Measurements from ENCODE around the gene IL4R.

The IL4R gene

GRCh38 chr16:27347930-27348685, 34.3 kb downstream of the IL4R start:
- Histone ChIP-seq H3K36me3 (ENCODE audit: insufficient read depth, low read length) (no peaks in the 10 kb centered on the region), H3K9me3 (ENCODE audit: low read length) (no peaks in the 10 kb centered on the region), H3K4me1 (ENCODE audit: insufficient read depth, low read length) (peaks cover 2% of the 10 kb centered on the region), H2AFZ (ENCODE audit: low read depth, low read length) (no peak overlapping the region), H3K27me3 (ENCODE audit: insufficient read depth, low read length) (no peaks in the 10 kb centered on the region), H3K4me3 (ENCODE audit: low read length) (no peak overlapping the region)

GRCh38 chr16:27349276-27349675, 35.5 kb downstream of the IL4R start:
- Histone ChIP-seq H3K9me3 (ENCODE audit: low read length) (no peaks in the 10 kb centered on the region), H3K4me1 (ENCODE audit: insufficient read depth, low read length) (peaks cover 2% of the 10 kb centered on the region), H2AFZ (ENCODE audit: low read depth, low read length) (no peak overlapping the region), H3K36me3 (ENCODE audit: insufficient read depth, low read length) (no peaks in the 10 kb centered on the region), H3K27me3 (ENCODE audit: insufficient read depth, low read length) (no peaks in the 10 kb centered on the region), H3K4me3 (ENCODE audit: low read length) (no peak overlapping the region)

- H3K4me1 ChIP-seq (ENCODE audit: insufficient read depth, low read length): peaks cover 2% of the 10 kb centered on the region
- H3K36me3 ChIP-seq (ENCODE audit: insufficient read depth, low read length): no peaks in the 10 kb centered on the region
- H3K4me3 ChIP-seq (ENCODE audit: low read length): no peak overlapping the region
- no peaks in the 10 kb centered on the region for H3K9me3 ChIP-seq (ENCODE audit: low read length)
- H2AFZ ChIP-seq (ENCODE audit: low read depth, low read length): no peak overlapping the region
- no peaks in the 10 kb centered on the region for H3K27me3 ChIP-seq (ENCODE audit: insufficient read depth, low read length)
Observed at GRCh38 chr16:27350006-27350405, 36.2 kb downstream of the IL4R start.

GRCh38 chr16:27351989-27352388, 38.2 kb downstream of the IL4R start:
- Histone ChIP-seq H3K27me3 (ENCODE audit: insufficient read depth, low read length) (no peaks in the 10 kb centered on the region), H2AFZ (ENCODE audit: low read depth, low read length) (no peak overlapping the region), H3K36me3 (ENCODE audit: insufficient read depth, low read length) (no peaks in the 10 kb centered on the region), H3K4me1 (ENCODE audit: insufficient read depth, low read length) (no peaks in the 10 kb centered on the region), H3K9me3 (ENCODE audit: low read length) (no peaks in the 10 kb centered on the region), H3K4me3 (ENCODE audit: low read length) (no peak overlapping the region)

- H3K27me3 ChIP-seq (ENCODE audit: insufficient read depth, low read length): no peaks in the 10 kb centered on the region
- H3K9me3 ChIP-seq (ENCODE audit: low read length): no peaks in the 10 kb centered on the region
- no peak overlapping the region for H2AFZ ChIP-seq (ENCODE audit: low read depth, low read length)
- H3K4me1 ChIP-seq (ENCODE audit: insufficient read depth, low read length): no peaks in the 10 kb centered on the region
- no peaks in the 10 kb centered on the region for H3K36me3 ChIP-seq (ENCODE audit: insufficient read depth, low read length)
- H3K4me3 ChIP-seq (ENCODE audit: low read length): no peak overlapping the region
Observed at GRCh38 chr16:27353853-27354252, 40.1 kb downstream of the IL4R start.

GRCh38 chr16:27355610-27356009, 41.8 kb downstream of the IL4R start:
- Histone ChIP-seq H2AFZ (ENCODE audit: low read depth, low read length) (no peak overlapping the region), H3K36me3 (ENCODE audit: insufficient read depth, low read length) (no peaks in the 10 kb centered on the region), H3K4me3 (ENCODE audit: low read length) (no peak overlapping the region), H3K4me1 (ENCODE audit: insufficient read depth, low read length) (no peaks in the 10 kb centered on the region), H3K27me3 (ENCODE audit: insufficient read depth, low read length) (no peaks in the 10 kb centered on the region), H3K9me3 (ENCODE audit: low read length) (no peaks in the 10 kb centered on the region)

GRCh38 chr16:27356794-27357193, 43.0 kb downstream of the IL4R start:
- Histone ChIP-seq H3K4me3 (ENCODE audit: low read length) (no peak overlapping the region), H3K36me3 (ENCODE audit: insufficient read depth, low read length) (no peaks in the 10 kb centered on the region), H3K9me3 (ENCODE audit: low read length) (no peaks in the 10 kb centered on the region), H3K4me1 (ENCODE audit: insufficient read depth, low read length) (no peaks in the 10 kb centered on the region), H3K27me3 (ENCODE audit: insufficient read depth, low read length) (no peaks in the 10 kb centered on the region), H2AFZ (ENCODE audit: low read depth, low read length) (no peak overlapping the region)

- Histone ChIP-seq H3K9me3 (ENCODE audit: low read length) (no peaks in the 10 kb centered on the region), H3K4me3 (ENCODE audit: low read length) (no peak overlapping the region), H3K4me1 (ENCODE audit: insufficient read depth, low read length) (no peaks in the 10 kb centered on the region), H3K27me3 (ENCODE audit: insufficient read depth, low read length) (no peaks in the 10 kb centered on the region), H3K36me3 (ENCODE audit: insufficient read depth, low read length) (no peaks in the 10 kb centered on the region), H2AFZ (ENCODE audit: low read depth, low read length) (no peak overlapping the region)
Observed at GRCh38 chr16:27359051-27359450, 45.3 kb downstream of the IL4R start.

GRCh38 chr16:27359615-27360014, 45.8 kb downstream of the IL4R start:
- no peaks in the 10 kb centered on the region for H3K4me1 ChIP-seq (ENCODE audit: insufficient read depth, low read length)
- no peaks in the 10 kb centered on the region for H3K27me3 ChIP-seq (ENCODE audit: insufficient read depth, low read length)
- H3K9me3 ChIP-seq (ENCODE audit: low read length): no peaks in the 10 kb centered on the region
- H3K36me3 ChIP-seq (ENCODE audit: insufficient read depth, low read length): no peaks in the 10 kb centered on the region
- no peak overlapping the region for H3K4me3 ChIP-seq (ENCODE audit: low read length)
- H2AFZ ChIP-seq (ENCODE audit: low read depth, low read length): no peak overlapping the region

- H3K4me3 ChIP-seq (ENCODE audit: low read length): no peak overlapping the region
Observed at GRCh38 chr16:27361987-27362386, 48.2 kb downstream of the IL4R start.

GRCh38 chr16:27362570-27363245, 48.9 kb downstream of the IL4R start:
- Histone ChIP-seq H3K36me3 (ENCODE audit: insufficient read depth, low read length) (no peaks in the 10 kb centered on the region), H3K27me3 (ENCODE audit: insufficient read depth, low read length) (no peaks in the 10 kb centered on the region), H3K9me3 (ENCODE audit: low read length) (no peaks in the 10 kb centered on the region), H3K4me1 (ENCODE audit: insufficient read depth, low read length) (no peaks in the 10 kb centered on the region), H2AFZ (ENCODE audit: low read depth, low read length) (no peak overlapping the region), H3K4me3 (ENCODE audit: low read length) (no peak overlapping the region)

More at GRCh38 chr16:27361987-27362386, 48.2 kb downstream of the IL4R start:
- Histone ChIP-seq H2AFZ (ENCODE audit: low read depth, low read length) (no peak overlapping the region), H3K4me1 (ENCODE audit: insufficient read depth, low read length) (no peaks in the 10 kb centered on the region), H3K27me3 (ENCODE audit: insufficient read depth, low read length) (no peaks in the 10 kb centered on the region), H3K36me3 (ENCODE audit: insufficient read depth, low read length) (no peaks in the 10 kb centered on the region), H3K9me3 (ENCODE audit: low read length) (no peaks in the 10 kb centered on the region)

- Histone ChIP-seq H2AFZ (ENCODE audit: low read depth, low read length) (no peak overlapping the region), H3K4me3 (ENCODE audit: low read length) (no peak overlapping the region), H3K4me1 (ENCODE audit: insufficient read depth, low read length) (no peaks in the 10 kb centered on the region), H3K9me3 (ENCODE audit: low read length) (no peaks in the 10 kb centered on the region), H3K27me3 (ENCODE audit: insufficient read depth, low read length) (no peaks in the 10 kb centered on the region), H3K36me3 (ENCODE audit: insufficient read depth, low read length) (no peaks in the 10 kb centered on the region)
Observed at GRCh38 chr16:27363246-27363632, 49.5 kb downstream of the IL4R start.

GRCh38 chr16:27363797-27364196, 50.0 kb downstream of the IL4R start:
- Histone ChIP-seq H3K4me1 (ENCODE audit: insufficient read depth, low read length) (no peaks in the 10 kb centered on the region), H3K4me3 (ENCODE audit: low read length) (no peak overlapping the region), H3K36me3 (ENCODE audit: insufficient read depth, low read length) (no peaks in the 10 kb centered on the region), H3K9me3 (ENCODE audit: low read length) (no peaks in the 10 kb centered on the region), H2AFZ (ENCODE audit: low read depth, low read length) (no peak overlapping the region), H3K27me3 (ENCODE audit: insufficient read depth, low read length) (no peaks in the 10 kb centered on the region)

Measured in neuron (in vitro differentiated cells).